GM12875 (cell line): ENCODE results near the gene PBX1.

Experiments used
- H3K4me3 ChIP-seq: one replicate; pipeline ENCODE4 v1.5.1; 2011; ENCODE audit warnings: low read depth, low read length, control low read depth
- CTCF ChIP-seq: IDR thresholded peaks from 2 replicates; pipeline ENCODE4 v1.5.1; 2011; ENCODE audit warnings: low read depth, mild to moderate bottlenecking, control low read depth, inconsistent platforms, low read length, moderate library complexity, borderline replicate concordance; ENCODE audit not compliant: insufficient read depth

PBX1 gene

GRCh38 chr1:164589961-164590507 lies 31.1 kb downstream of the PBX1 start:
- no peak overlapping the region for H3K4me3 ChIP-seq
- TF ChIP-seq CTCF, result no peak

GRCh38 chr1:164590592-164590991 lies 31.6 kb downstream of the PBX1 start:
- H3K4me3 ChIP-seq, result no peak overlapping the region
- TF ChIP-seq CTCF, result no peak

- no peak for TF ChIP-seq CTCF
Observed at GRCh38 chr1:164591858-164592257, 32.9 kb downstream of the PBX1 start.

GRCh38 chr1:164592634-164593033 lies 33.6 kb downstream of the PBX1 start:
- no peak overlapping the region for H3K4me3 ChIP-seq
- no peak for TF ChIP-seq CTCF

More at GRCh38 chr1:164591858-164592257, 32.9 kb downstream of the PBX1 start:
- H3K4me3 ChIP-seq, result no peak overlapping the region

- no peak for TF ChIP-seq CTCF
- H3K4me3 ChIP-seq, result no peak overlapping the region
Observed at GRCh38 chr1:164595212-164595611, 36.2 kb downstream of the PBX1 start.

GRCh38 chr1:164596172-164596571 lies 37.2 kb downstream of the PBX1 start:
- no peak for TF ChIP-seq CTCF
- H3K4me3 ChIP-seq, result no peak overlapping the region

GRCh38 chr1:164598719-164599118 lies 39.7 kb downstream of the PBX1 start:
- no peak overlapping the region for H3K4me3 ChIP-seq
- no peak for TF ChIP-seq CTCF
